NT2/D1 (cell line): ENCODE results near the gene TSSK2.

ENCODE experiments used
- SUZ12 ChIP-seq: IDR thresholded peaks from 2 replicates; pipeline ENCODE4 v1.6.1; 2011; ENCODE audit not compliant: insufficient read length, insufficient read depth; ENCODE audit errors: extremely low read depth
- YY1 ChIP-seq: IDR thresholded peaks from 2 replicates; pipeline ENCODE4 v1.6.1; 2011; ENCODE audit not compliant: insufficient read length, insufficient read depth
- ZNF274 ChIP-seq: IDR thresholded peaks from 2 replicates; pipeline ENCODE4 v1.6.1; 2011; ENCODE audit warnings: mild to moderate bottlenecking, low read depth, low read length

- TF ChIP-seq YY1 (no peak), ZNF274 (no peak), SUZ12 (no peak)
Observed at GRCh38 chr22:19178657-19179496, 47.8 kb downstream of the TSSK2 start, which contains the start of gene SLC25A1.
